ENCODE data around the gene AGBL1.
"Not testable (repeated sequence)": the region's sequence is repeated elsewhere in the genome, so short reads cannot be mapped to it uniquely, and the experiment has no call there.

The AGBL1 gene

DNA sequence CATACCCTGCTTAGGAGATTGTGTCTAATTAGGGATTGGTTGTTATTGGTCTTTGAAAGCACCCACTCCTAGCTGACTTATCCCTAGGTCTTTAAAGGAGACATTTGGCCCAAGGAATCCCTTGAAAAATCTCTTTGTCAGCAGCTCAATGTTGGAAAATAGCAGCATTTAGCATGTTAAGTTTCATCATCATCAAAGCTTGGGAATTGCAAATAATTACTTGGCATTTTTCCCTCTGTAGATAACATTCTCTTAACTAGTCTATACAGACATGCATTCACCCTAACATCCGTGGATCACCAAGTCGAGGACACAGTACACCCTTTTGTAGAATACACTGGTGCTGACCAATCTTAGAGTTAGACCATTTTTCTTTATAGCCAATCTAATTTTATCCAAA, 332.2 kb downstream of the AGBL1 start:
- no peak for DNase-seq

GRCh38 chr15:86413191-86413590, 333.5 kb downstream of the AGBL1 start:
- no peak for DNase-seq

- DNase-seq, result no peak
These were observed 346.1 kb downstream of the AGBL1 start for GRCh38 chr15:86425746-86426145.

DNA sequence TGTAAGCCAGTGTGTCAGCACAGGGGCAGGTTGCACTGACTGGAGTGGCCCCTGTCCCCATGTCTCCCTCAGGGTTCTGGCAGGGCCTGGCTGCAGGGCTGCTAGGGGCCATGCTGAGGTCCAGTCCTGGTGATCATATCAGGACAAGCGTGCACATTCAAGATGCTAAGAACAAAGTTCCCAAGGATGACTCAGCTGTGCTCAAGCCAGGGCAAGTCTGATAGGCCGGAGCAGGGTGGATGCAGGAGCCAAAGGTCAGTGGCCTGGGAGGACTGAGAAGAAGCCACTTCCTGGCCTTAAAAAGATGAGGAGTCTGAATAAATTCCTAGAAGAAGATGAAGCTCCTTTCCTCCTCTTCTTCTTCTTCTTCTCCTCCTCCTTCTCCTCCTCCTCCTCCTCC, 353.2 kb downstream of the AGBL1 start:
- no peak for DNase-seq

- no peak for DNase-seq
These were observed 354.3 kb downstream of the AGBL1 start for GRCh38 chr15:86433983-86434382.

- no peak for DNase-seq
These were observed 359.9 kb downstream of the AGBL1 start for GRCh38 chr15:86439614-86440013.

DNA sequence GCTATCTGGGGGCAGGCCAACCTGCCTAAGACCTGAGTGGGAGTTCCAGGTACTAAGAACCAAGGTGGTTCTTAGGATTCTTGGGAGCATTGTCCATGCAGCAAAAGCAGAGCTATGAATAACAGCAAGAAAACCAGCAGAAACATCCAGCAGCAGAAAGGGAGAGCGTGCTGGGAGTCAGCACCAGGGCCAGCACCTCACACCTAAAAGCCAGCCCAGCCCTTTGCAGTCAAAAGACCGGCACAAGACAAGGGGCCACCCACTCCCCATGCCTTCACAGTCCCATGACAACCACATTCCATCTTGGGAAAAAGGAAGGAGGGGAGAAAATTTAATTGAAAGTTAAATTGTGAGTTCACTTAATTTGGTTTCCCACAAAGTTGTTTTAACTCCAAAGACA, 364.9 kb downstream of the AGBL1 start:
- no peak for DNase-seq

DNA sequence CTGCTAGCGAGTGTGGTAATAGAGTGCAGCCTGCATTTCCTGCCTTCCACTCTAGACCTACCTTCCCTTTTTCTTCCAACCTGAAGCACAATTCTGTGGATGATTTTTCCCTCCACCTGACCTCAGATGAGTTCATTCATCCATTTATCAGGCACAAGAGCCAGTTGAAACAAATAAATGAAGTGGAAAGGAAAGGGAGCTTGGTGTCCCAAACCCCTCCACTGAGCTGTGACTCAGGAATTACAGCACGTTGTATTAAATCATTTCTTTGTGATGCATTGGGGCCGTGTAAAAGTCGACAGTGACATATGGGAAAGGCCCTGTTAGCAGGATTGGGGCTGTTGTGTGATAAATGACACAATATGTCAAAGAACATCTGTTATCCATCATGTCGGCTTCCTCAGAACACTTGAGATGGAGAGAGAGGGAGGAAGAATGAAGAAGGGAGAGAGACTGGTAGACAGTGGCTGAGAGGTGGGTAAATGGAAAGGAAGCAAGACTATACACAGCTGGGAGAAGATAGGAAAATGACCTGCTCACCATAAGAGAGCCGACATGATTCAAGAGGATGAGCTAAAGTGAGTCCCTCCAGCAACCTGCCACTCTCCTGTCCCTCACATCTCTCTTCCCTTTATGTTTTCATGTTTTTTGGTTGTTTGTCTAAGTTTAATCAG, 366.0 kb downstream of the AGBL1 start:
- DNase-seq, result no peak

GRCh38 chr15:86446253-86446640, 366.6 kb downstream of the AGBL1 start:
- DNase-seq, result no peak

DNA sequence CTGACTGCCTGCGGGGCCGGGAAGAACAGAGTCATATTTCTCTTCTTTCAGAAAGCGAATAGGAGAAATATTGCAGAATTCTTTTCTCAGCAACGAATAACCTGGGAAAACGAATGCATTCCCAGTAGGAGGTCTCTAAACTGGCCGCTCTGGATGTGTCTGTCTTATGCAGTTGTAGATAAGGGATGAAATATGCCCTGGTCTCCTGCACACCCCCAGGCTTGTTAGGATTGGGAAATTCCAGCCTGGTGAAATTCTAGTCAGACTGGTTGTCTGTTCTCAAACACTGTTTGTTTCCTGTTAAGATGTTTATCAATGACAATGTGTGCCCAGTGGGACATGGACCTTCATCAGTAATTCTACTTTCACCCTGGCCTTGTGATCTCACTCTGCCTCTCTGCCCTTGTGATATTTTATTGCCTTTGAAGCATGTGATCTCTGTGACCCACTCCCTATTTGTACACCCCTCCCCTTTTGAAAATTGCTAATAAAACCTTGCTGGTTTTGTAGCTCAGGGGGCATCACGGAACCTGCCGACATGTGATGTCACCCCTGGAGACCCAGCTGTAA, 385.9 kb downstream of the AGBL1 start:
- DNase-seq, result not testable (repeated sequence)

- no peak for DNase-seq
These were observed 402.0 kb downstream of the AGBL1 start for GRCh38 chr15:86481720-86482119.

GRCh38 chr15:86483936-86484335, 404.3 kb downstream of the AGBL1 start:
- DNase-seq, result peak; percentile 26

GRCh38 chr15:86488046-86488445, 408.4 kb downstream of the AGBL1 start:
- no peak for DNase-seq

- no peak for DNase-seq
These were observed 410.3 kb downstream of the AGBL1 start for GRCh38 chr15:86489981-86490380.

DNA sequence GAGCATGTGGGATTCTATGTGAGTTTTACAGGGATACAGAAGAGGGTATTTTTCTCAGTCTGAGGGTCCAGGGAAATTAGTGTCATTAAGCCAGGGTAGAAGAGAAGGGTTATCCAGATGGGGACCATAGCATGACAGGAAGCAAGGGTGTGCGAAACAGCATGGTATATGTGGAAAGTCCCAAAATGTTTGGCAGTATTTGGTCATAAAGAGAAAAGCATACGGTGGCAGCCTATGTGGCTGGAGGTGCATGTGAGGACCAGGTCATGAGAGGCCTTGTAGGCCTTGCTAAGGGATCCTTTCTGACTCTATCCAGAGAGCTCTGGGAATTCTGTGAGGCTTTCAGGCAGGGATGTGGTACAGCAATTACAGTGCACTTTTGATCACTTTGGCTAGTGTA, 411.4 kb downstream of the AGBL1 start:
- no peak for DNase-seq

- no peak for DNase-seq
These were observed 414.2 kb downstream of the AGBL1 start for GRCh38 chr15:86493884-86494283.

GRCh38 chr15:86494475-86494874, 414.8 kb downstream of the AGBL1 start:
- DNase-seq, result no peak

- no peak for DNase-seq
These were observed 422.6 kb downstream of the AGBL1 start for GRCh38 chr15:86502301-86502700.

- DNase-seq, result no peak
These were observed 426.3 kb downstream of the AGBL1 start for GRCh38 chr15:86505951-86506350.

DNA sequence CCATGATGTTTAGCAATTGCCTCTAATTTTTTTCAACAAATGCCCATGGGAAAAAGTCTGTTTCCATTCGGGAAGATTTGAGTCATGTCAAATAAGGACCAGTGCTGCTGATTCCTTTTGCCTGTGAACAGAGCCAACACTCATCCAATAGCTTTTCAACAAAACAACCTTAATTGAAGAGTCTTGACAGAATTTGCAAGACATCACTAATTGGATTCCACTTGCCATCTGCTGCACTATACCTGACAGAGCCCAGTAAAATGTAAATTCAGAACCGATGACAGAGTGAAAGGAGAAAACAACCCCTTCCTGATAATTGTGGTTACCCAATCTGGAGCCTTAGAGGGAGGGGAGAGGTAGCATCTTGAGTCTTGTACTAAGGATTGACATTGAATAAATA, 426.7 kb downstream of the AGBL1 start:
- no peak for DNase-seq

DNA sequence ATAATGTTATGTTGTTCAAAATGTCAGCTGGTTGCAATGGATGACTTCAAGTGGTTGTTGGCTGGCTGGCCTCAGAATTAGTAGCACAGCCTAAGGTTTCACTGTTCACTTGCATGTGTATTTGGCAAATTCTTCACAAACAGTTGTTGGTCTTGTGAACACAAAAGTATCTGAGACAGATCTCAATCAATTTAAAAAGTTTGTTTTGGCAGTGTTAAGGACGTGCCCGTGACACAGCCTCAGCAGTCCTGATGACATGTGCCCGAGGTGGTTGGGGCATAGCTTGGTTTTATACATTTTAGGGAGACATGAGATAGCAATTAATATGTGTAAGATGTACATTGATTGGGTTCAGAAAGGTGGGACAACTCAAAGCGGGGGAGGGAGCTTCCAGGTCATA, 436.0 kb downstream of the AGBL1 start:
- no peak for DNase-seq

- no peak for DNase-seq
These were observed 443.1 kb downstream of the AGBL1 start for GRCh38 chr15:86522721-86523120.

GRCh38 chr15:86526938-86527690, 447.4 kb downstream of the AGBL1 start:
- no peak for DNase-seq

DNA sequence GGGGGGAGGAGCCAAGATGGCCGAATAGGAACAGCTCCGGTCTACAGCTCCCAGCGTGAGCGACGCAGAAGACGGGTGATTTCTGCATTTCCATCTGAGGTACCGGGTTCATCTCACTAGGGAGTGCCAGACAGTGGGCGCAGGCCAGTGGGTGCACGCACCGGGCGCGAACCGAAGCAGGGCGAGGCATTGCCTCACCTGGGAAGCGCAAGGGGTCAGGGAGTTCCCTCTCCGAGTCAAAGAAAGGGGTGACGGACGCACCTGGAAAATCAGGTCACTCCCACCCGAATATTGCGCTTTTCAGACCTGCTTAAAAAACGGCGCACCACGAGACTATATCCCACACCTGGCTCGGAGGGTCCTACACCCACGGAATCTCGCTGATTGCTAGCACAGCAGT, 448.4 kb downstream of the AGBL1 start:
- not testable (repeated sequence) for DNase-seq
